NT2/D1 (cell line): ENCODE results near the gene CAV2.

Experiments used
- SUZ12 ChIP-seq: IDR thresholded peaks from 2 replicates; pipeline ENCODE4 v1.6.1; 2011; ENCODE audit not compliant: insufficient read length, insufficient read depth; ENCODE audit errors: extremely low read depth
- YY1 ChIP-seq: IDR thresholded peaks from 2 replicates; pipeline ENCODE4 v1.6.1; 2011; ENCODE audit not compliant: insufficient read length, insufficient read depth
- ZNF274 ChIP-seq: IDR thresholded peaks from 2 replicates; pipeline ENCODE4 v1.6.1; 2011; ENCODE audit warnings: mild to moderate bottlenecking, low read depth, low read length

DNA sequence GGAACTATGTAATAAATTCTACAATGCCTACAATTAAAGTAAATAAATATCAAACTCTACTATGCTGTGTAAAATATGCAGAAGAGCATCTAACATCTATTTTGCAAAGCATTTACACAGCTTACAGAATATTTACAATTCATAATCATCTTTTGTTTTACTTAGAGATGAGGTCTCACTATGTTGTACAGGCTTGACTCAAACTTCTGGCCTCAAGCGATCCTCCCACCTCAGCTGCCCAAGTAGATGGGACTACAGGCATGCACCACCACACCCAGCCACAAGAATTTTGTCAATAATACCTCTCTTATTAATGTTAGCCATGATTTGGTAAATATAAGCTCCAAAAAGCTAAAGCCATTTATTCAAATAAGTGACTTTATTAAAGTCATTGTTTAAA is 21.9 kb upstream of the CAV2 start:
- TF ChIP-seq SUZ12 (no peak), YY1 (no peak), ZNF274 (no peak)
